ENCODE data around the gene RERE.

Gene RERE

GRCh38 chr1:8303876-8304275 is 513.6 kb downstream of the RERE start:
- no peak overlapping the region for H3K9ac ChIP-seq (ENCODE audit: low read depth in 1 of 2, low read length in 2 of 2)
- no peak overlapping the region for H3K4me3 ChIP-seq (ENCODE audit: low read length in 2 of 2)
- H3K27me3 ChIP-seq (ENCODE audit: control insufficient read depth in 2 of 2, insufficient read depth in 2 of 2, low read length in 2 of 2) = no peaks in the 10 kb centered on the region
- no peak overlapping the region for H3K27ac ChIP-seq (ENCODE audit: low read depth in 2 of 2, low read length in 2 of 2)
- H3K36me3 ChIP-seq (ENCODE audit: control insufficient read depth in 2 of 2, insufficient read depth in 2 of 2, low read length in 2 of 2) = no peaks in the 10 kb centered on the region
- H3K9me3 ChIP-seq (ENCODE audit: control insufficient read depth in 2 of 2, low read length in 2 of 2) = no peaks in the 10 kb centered on the region
- no peaks in the 10 kb centered on the region for H3K4me1 ChIP-seq (ENCODE audit: control insufficient read depth in 2 of 2, insufficient read depth in 2 of 2, low read length in 2 of 2)

- Histone ChIP-seq H3K9me3 (ENCODE audit: control insufficient read depth in 2 of 2, low read length in 2 of 2) (no peaks in the 10 kb centered on the region), H3K27ac (ENCODE audit: low read depth in 2 of 2, low read length in 2 of 2) (no peak overlapping the region), H3K27me3 (ENCODE audit: control insufficient read depth in 2 of 2, insufficient read depth in 2 of 2, low read length in 2 of 2) (no peaks in the 10 kb centered on the region), H3K4me3 (ENCODE audit: low read length in 2 of 2) (no peak overlapping the region), H3K9ac (ENCODE audit: low read depth in 1 of 2, low read length in 2 of 2) (no peak overlapping the region), H3K36me3 (ENCODE audit: control insufficient read depth in 2 of 2, insufficient read depth in 2 of 2, low read length in 2 of 2) (no peaks in the 10 kb centered on the region), H3K4me1 (ENCODE audit: control insufficient read depth in 2 of 2, insufficient read depth in 2 of 2, low read length in 2 of 2) (no peaks in the 10 kb centered on the region)
These were observed 514.3 kb downstream of the RERE start for GRCh38 chr1:8303141-8303540.
